ENCODE data around the gene ACD.
A peak's percentile ranks its signal among the peaks of the same experiment; 100 is the strongest.

Gene ACD

GRCh38 chr16:67674851-67675578, 15.0 kb upstream of the ACD start:
- Histone ChIP-seq H3K4me2 (ENCODE audit: low read length) (no peak overlapping the region), H2AFZ (no peak overlapping the region), H3K79me2 (no peaks in the 10 kb centered on the region), H3K4me3 (ENCODE audit: low read depth, low read length) (no peak overlapping the region), H3K4me1 (peaks cover 2% of the 10 kb centered on the region), H3K27me3 (ENCODE audit: control insufficient read depth, insufficient read depth, low read length) (no peaks in the 10 kb centered on the region), H3K9ac (no peak overlapping the region), H3K9me3 (ENCODE audit: control insufficient read depth, low read length) (no peaks in the 10 kb centered on the region), H3K36me3 (ENCODE audit: control insufficient read depth, insufficient read depth, low read length) (no peaks in the 10 kb centered on the region), H3K27ac (peak overlapping the region; percentile 73)
- TF ChIP-seq, protein P1, sequence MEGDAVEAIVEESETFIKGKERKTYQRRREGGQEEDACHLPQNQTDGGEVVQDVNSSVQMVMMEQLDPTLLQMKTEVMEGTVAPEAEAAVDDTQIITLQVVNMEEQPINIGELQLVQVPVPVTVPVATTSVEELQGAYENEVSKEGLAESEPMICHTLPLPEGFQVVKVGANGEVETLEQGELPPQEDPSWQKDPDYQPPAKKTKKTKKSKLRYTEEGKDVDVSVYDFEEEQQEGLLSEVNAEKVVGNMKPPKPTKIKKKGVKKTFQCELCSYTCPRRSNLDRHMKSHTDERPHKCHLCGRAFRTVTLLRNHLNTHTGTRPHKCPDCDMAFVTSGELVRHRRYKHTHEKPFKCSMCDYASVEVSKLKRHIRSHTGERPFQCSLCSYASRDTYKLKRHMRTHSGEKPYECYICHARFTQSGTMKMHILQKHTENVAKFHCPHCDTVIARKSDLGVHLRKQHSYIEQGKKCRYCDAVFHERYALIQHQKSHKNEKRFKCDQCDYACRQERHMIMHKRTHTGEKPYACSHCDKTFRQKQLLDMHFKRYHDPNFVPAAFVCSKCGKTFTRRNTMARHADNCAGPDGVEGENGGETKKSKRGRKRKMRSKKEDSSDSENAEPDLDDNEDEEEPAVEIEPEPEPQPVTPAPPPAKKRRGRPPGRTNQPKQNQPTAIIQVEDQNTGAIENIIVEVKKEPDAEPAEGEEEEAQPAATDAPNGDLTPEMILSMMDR (IDR thresholded peaks at IDR 0.05), result no peak

DNA sequence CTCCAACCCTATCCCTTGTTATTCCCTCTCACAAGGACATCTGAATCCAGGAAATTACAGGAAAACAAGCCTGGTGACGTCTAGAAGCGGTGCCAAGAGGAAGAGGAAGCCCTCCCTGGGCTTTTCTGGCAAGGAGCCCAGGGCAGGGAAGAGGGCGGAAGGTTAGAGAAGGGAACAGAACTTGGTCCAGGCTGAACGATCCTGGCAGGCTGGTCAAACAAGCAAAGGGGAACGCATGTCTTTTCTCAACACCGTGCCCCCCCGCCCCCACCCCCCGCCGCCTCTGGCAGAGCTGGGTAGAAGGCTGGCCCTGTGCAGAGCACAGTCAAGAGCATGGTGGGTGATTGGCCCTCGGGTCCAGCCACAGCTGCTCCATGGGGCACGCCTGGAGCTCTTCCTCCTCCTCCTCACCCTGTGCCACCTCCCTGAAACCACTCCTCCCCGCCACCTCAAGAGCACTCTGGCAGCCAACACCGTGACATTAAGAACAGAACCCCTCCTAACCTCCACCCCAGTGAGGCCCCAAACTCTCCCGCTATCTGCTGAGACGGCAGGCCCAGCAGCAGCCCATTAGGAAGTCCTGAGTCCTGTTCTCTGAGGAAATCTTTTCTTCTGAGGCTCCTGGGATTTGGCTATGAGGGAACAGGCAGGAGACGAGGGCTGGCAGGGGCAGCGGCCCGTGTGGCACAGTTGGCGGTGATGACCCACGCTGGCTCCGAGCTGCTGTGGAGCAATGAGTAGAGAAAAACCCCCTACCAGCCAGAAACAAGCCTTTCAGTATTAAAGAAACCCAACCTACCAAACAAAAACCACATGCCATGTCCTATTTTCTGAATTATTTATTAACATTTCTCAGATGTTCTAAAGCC, 13.9 kb upstream of the ACD start:
- TF ChIP-seq, protein P1 (IDR thresholded peaks at IDR 0.05), result no peak
- Histone ChIP-seq H3K4me3 (ENCODE audit: low read depth, low read length) (no peak overlapping the region), H2AFZ (peak overlapping the region; percentile 38), H3K79me2 (no peaks in the 10 kb centered on the region), H3K9me3 (ENCODE audit: control insufficient read depth, low read length) (no peaks in the 10 kb centered on the region), H3K36me3 (ENCODE audit: control insufficient read depth, insufficient read depth, low read length) (no peaks in the 10 kb centered on the region), H3K27me3 (ENCODE audit: control insufficient read depth, insufficient read depth, low read length) (no peaks in the 10 kb centered on the region), H3K27ac (peak overlapping the region; percentile 89), H3K4me1 (peaks cover 2% of the 10 kb centered on the region), H3K9ac (no peak overlapping the region), H3K4me2 (ENCODE audit: low read length) (no peak overlapping the region)

GRCh38 chr16:67672739-67673662, 12.9 kb upstream of the ACD start:
- Histone ChIP-seq H3K4me3 (ENCODE audit: low read depth, low read length) (no peak overlapping the region), H3K9ac (no peak overlapping the region), H3K36me3 (ENCODE audit: control insufficient read depth, insufficient read depth, low read length) (no peaks in the 10 kb centered on the region), H3K27me3 (ENCODE audit: control insufficient read depth, insufficient read depth, low read length) (no peaks in the 10 kb centered on the region), H3K79me2 (no peaks in the 10 kb centered on the region), H3K4me2 (ENCODE audit: low read length) (no peak overlapping the region), H3K9me3 (ENCODE audit: control insufficient read depth, low read length) (no peaks in the 10 kb centered on the region), H3K27ac (peak overlapping the region; percentile 89), H3K4me1 (peaks cover 5% of the 10 kb centered on the region), H2AFZ (peak overlapping the region; percentile 38)
- TF ChIP-seq, protein P1 (IDR thresholded peaks at IDR 0.05), result peak; percentile 66

DNA sequence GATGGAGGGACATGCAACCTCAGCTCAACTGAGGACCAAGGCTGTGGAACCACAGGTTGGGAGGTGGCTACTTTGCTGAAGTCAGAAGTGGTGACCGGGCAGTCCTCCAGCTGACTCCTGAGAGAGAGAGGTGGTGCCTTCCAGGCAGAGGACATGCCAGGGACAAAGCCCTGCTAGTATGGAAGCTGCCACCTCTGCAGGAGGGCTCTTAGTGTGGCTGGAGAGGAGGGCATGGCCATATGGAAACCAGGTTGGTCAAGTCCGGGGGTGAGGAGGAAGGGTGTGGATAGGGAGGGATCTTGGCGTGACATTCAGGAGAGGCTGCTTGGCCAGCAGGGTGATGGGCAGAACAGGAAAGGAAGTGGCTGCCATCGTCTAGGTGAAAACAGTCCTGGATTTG, 12.2 kb upstream of the ACD start:
- H3K4me2 ChIP-seq (ENCODE audit: low read length), result no peak overlapping the region
- H3K27ac ChIP-seq, result no peak overlapping the region
- no peaks in the 10 kb centered on the region for H3K36me3 ChIP-seq (ENCODE audit: control insufficient read depth, insufficient read depth, low read length)
- H3K9ac ChIP-seq, result no peak overlapping the region
- no peak overlapping the region for H2AFZ ChIP-seq
- no peaks in the 10 kb centered on the region for H3K9me3 ChIP-seq (ENCODE audit: control insufficient read depth, low read length)
- H3K4me1 ChIP-seq, result peaks cover 10% of the 10 kb centered on the region
- H3K4me3 ChIP-seq (ENCODE audit: low read depth, low read length), result no peak overlapping the region
- no peaks in the 10 kb centered on the region for H3K27me3 ChIP-seq (ENCODE audit: control insufficient read depth, insufficient read depth, low read length)
- TF ChIP-seq, protein P1 (IDR thresholded peaks at IDR 0.05), result no peak
- H3K79me2 ChIP-seq, result no peaks in the 10 kb centered on the region
